ENCODE measurements around the gene GALNT15. TPM values are rescaled to one million over a fixed set of nuclear protein-coding genes. Genes with fewer than 3 reads are reported as not detected.

The GALNT15 gene
- total RNA-seq, 1 donor from 2014 or later: 7.0 TPM

GRCh38 chr3:16147220-16147994 lies 27.1 kb upstream of the GALNT15 start:
- no peak for DNase-seq
- ATAC-seq: no peak
- intact Hi-C loops (cut with micrococcal nuclease): no loop called here

- intact Hi-C loops (cut with micrococcal nuclease): no loop called here
- DNase-seq: no peak
- peak; percentile 8 for ATAC-seq
Measured at GRCh38 chr3:16148213-16148612, 26.3 kb upstream of the GALNT15 start.

GRCh38 chr3:16148783-16149182 lies 25.7 kb upstream of the GALNT15 start:
- ATAC-seq (peak; percentile 83), DNase-seq (peak; percentile 65)
- intact Hi-C loops (cut with micrococcal nuclease): no loop called here

- intact Hi-C loops (cut with micrococcal nuclease): no loop called here
- no peak for ATAC-seq
- no peak for DNase-seq
Measured at GRCh38 chr3:16150285-16150684, 24.2 kb upstream of the GALNT15 start.

GRCh38 chr3:16151109-16151508 lies 23.4 kb upstream of the GALNT15 start:
- intact Hi-C loops (cut with micrococcal nuclease): no loop called here
- peak; percentile 79 for ATAC-seq
- peak; percentile 84 for DNase-seq

- DNase-seq (no peak), ATAC-seq (no peak)
- intact Hi-C loops (cut with micrococcal nuclease): no loop called here
Measured at GRCh38 chr3:16168211-16168610, 6.3 kb upstream of the GALNT15 start.

- intact Hi-C loops (cut with micrococcal nuclease): loop anchor here (10.0 kb wide), 1 partner anchor 356 kb away; no protein-coding TSS in a partner anchor
- DNase-seq (no peak), ATAC-seq (no peak)
Measured at GRCh38 chr3:16171009-16171408, 3.5 kb upstream of the GALNT15 start.

- no peak for ATAC-seq
Measured at GRCh38 chr3:16171825-16172224, 2.7 kb upstream of the GALNT15 start.

GRCh38 chr3:16173283-16174025 lies 1.0 kb upstream of the GALNT15 start:
- intact Hi-C loops (cut with micrococcal nuclease): loop anchor here (10.0 kb wide), 1 partner anchor 359 kb away; no protein-coding TSS in a partner anchor
- ATAC-seq: no peak
- no peak for DNase-seq

More at GRCh38 chr3:16171825-16172224, 2.7 kb upstream of the GALNT15 start:
- intact Hi-C loops (cut with micrococcal nuclease): loop anchor here (10.0 kb wide), 1 partner anchor 357 kb away; no protein-coding TSS in a partner anchor
- DNase-seq: no peak

GRCh38 chr3:16174026-16174355 lies 489 bp upstream of the GALNT15 start:
- DNase-seq (no peak), ATAC-seq (no peak)
- intact Hi-C loops (cut with micrococcal nuclease): loop anchor here (10.0 kb wide), 1 partner anchor 359 kb away; no protein-coding TSS in a partner anchor

GRCh38 chr3:16174976-16175901 lies 759 bp downstream of the GALNT15 start:
- peak; percentile 6 for ATAC-seq
- intact Hi-C loops (cut with micrococcal nuclease): loop anchor here (5.0 to 10.0 kb wide), 2 partner anchors 128 to 360 kb away; no protein-coding TSS in a partner anchor

GRCh38 chr3:16176391-16177030 lies 2.0 kb downstream of the GALNT15 start:
- intact Hi-C loops (cut with micrococcal nuclease): loop anchor here (5.0 to 10.0 kb wide), 2 partner anchors 129 to 362 kb away; no protein-coding TSS in a partner anchor
- no peak for DNase-seq
- ATAC-seq: no peak

More at GRCh38 chr3:16174976-16175901, 759 bp downstream of the GALNT15 start:
- no peak for DNase-seq

- ATAC-seq (no peak), DNase-seq (no peak)
- intact Hi-C loops (cut with micrococcal nuclease): loop anchor here (5.0 to 10.0 kb wide), 2 partner anchors 130 to 363 kb away; no protein-coding TSS in a partner anchor
Measured at GRCh38 chr3:16177382-16177781, 2.9 kb downstream of the GALNT15 start.

GRCh38 chr3:16177962-16178627 lies 3.6 kb downstream of the GALNT15 start:
- intact Hi-C loops (cut with micrococcal nuclease): loop anchor here (5.0 to 10.0 kb wide), 2 partner anchors 131 to 363 kb away; no protein-coding TSS in a partner anchor
- peak; percentile 72 for ATAC-seq
- DNase-seq: peak; percentile 92

- DNase-seq (no peak), ATAC-seq (no peak)
- intact Hi-C loops (cut with micrococcal nuclease): loop anchor here (5.0 to 10.0 kb wide), 2 partner anchors 131 to 364 kb away; no protein-coding TSS in a partner anchor
Measured at GRCh38 chr3:16178628-16178988, 4.1 kb downstream of the GALNT15 start.

GRCh38 chr3:16179261-16179660 lies 4.8 kb downstream of the GALNT15 start:
- no peak for ATAC-seq
- DNase-seq: no peak
- intact Hi-C loops (cut with micrococcal nuclease): loop anchor here (5.0 to 10.0 kb wide), 2 partner anchors 132 to 364 kb away; no protein-coding TSS in a partner anchor

All from left ventricle myocardium superior (tissue), 1 donor.